GM23248 (cell line): Measurements from ENCODE around the gene PSME4. TPM values are rescaled to one million over a fixed set of nuclear protein-coding genes. Genes with fewer than 3 reads are reported as not detected.
A peak's percentile ranks its signal among the peaks of the same experiment; 100 is the strongest.

Experiments used
- DNase-seq: peaks from one replicate; pipeline ENCODE4 v3.0.0-alpha.2; 2015
- H2AFZ ChIP-seq: fragments of 200-600 bp; sonication (generic); 2 replicates; pipeline ENCODE4 v1.6.1; 2016; ENCODE audit warnings: antibody characterized with exemption
- H3F3A ChIP-seq: fragments of 200-600 bp; sonication (generic); 2 replicates; pipeline ENCODE4 v1.6.1; 2016; ENCODE audit warnings: mild to moderate bottlenecking, antibody characterized with exemption, mixed run types; ENCODE audit not compliant: insufficient read depth
- H3K27ac ChIP-seq: fragments of 200-600 bp; sonication (generic); 2 replicates; pipeline ENCODE4 v1.5.1; 2016; ENCODE audit warnings: mild to moderate bottlenecking
- H3K27me3 ChIP-seq: fragments of 200-600 bp; sonication (generic); replicated peaks from 2 replicates; pipeline ENCODE4 v1.6.1; 2016; ENCODE audit warnings: mild to moderate bottlenecking; ENCODE audit not compliant: insufficient read depth
- H3K36me3 ChIP-seq: fragments of 200-600 bp; sonication (generic); 2 replicates; pipeline ENCODE4 v1.6.1; 2016; ENCODE audit warnings: low read depth, mild to moderate bottlenecking
- H3K4me1 ChIP-seq: fragments of 200-600 bp; sonication (generic); 2 replicates; pipeline ENCODE4 v1.6.1; 2016; ENCODE audit warnings: mild to moderate bottlenecking; ENCODE audit not compliant: insufficient read depth
- H3K4me2 ChIP-seq: fragments of 200-600 bp; sonication (generic); one replicate; pipeline ENCODE4 v1.6.1; 2016; ENCODE audit warnings: mild to moderate bottlenecking; ENCODE audit not compliant: unreplicated experiment
- H3K4me3 ChIP-seq: fragments of 200-600 bp; sonication (generic); 2 replicates; pipeline ENCODE4 v1.5.1; 2016; ENCODE audit warnings: mild to moderate bottlenecking
- H3K79me2 ChIP-seq: fragments of 200-600 bp; sonication (generic); 2 replicates; pipeline ENCODE4 v1.6.1; 2016; ENCODE audit warnings: mild to moderate bottlenecking; ENCODE audit not compliant: insufficient read depth
- H3K9ac ChIP-seq: fragments of 200-600 bp; sonication (generic); 2 replicates; pipeline ENCODE4 v1.6.1; 2016; ENCODE audit warnings: mild to moderate bottlenecking
- H3K9me2 ChIP-seq: fragments of 200-600 bp; sonication (generic); 2 replicates; pipeline ENCODE4 v1.6.1; 2016; ENCODE audit warnings: mixed run types, mild to moderate bottlenecking, moderate library complexity; ENCODE audit not compliant: insufficient read depth
- H3K9me3 ChIP-seq: fragments of 200-600 bp; sonication (generic); one replicate; pipeline ENCODE4 v1.6.1; 2017; ENCODE audit warnings: low read depth
- H4K20me1 ChIP-seq: fragments of 200-600 bp; sonication (generic); 2 replicates; pipeline ENCODE4 v1.6.0; 2016; ENCODE audit not compliant: insufficient read depth
- EZH2 ChIP-seq: fragments of 200-600 bp; sonication (generic); IDR thresholded peaks from 2 replicates; pipeline ENCODE4 v1.6.1; 2018; ENCODE audit warnings: antibody characterized with exemption, mild to moderate bottlenecking; ENCODE audit not compliant: insufficient read depth, poor library complexity, severe bottlenecking
- EZH2phosphoT487 ChIP-seq: fragments of 200-600 bp; sonication (generic); IDR thresholded peaks from 2 replicates; pipeline ENCODE4 v1.6.1; 2018; ENCODE audit warnings: antibody characterized with exemption, moderate library complexity, mild to moderate bottlenecking, low read depth; ENCODE audit not compliant: insufficient read depth
- WGBS, 2 experiments: methylation state at CpG; one replicate each; pipeline ENCODE4 v1.1.6; 2015 to 2017; ENCODE audit warnings: low lambda C conversion rate in 2 of 2, low coverage in 1 of 2; ENCODE audit errors: missing lambda C conversion rate in 2 of 2; 5-methylcytosine and 5-hydroxymethylcytosine counted together
- in situ Hi-C: fragments of 300-500 bp; cut with MboI; formaldehyde crosslinking; loops from 2 replicates; pipeline ENCODE4 v1.15.0; 2020
- polyA plus RNA-seq: library from polyadenylated mRNA; unstranded; fragments of >200 nt; fragmentation: Nextera tagmentation; extraction: Ambion mirVana; gene quantifications from 2 replicates; pipeline ENCODE4 v1.2.1, GENCODE V29; 2016
- total RNA-seq: library from RNA; depleted of rRNA; stranded (reverse); fragments of >200 nt; shearing (Covaris generic); gene quantifications from 2 replicates; pipeline ENCODE4 v1.2.3, GENCODE V29; 2014

PSME4 gene
- total and polyA plus RNA-seq, 2 experiments from 2014 or later = 16.2 to 29.3 TPM

DNA sequence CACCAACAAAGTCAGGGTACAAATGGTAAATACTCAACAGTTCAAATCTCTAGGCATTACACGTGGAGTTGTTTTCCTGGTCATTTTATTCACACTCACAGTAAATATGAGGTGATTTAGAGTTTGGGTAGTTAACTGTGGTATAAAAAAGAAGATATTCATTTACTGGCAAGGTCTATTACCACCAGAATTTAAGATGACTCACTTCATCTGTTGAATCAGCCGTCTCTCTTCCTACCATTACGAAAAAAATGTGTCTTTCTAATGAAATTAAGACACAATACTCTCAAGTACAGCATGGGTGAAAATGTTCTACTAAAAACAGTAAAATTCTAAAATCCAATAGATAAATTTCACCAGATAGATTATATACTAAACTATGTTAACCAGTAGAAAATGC, 90.0 kb downstream of the PSME4 start:
- Histone ChIP-seq H3K4me3 (no peak overlapping the region), H3F3A (peaks cover 39% of the 10 kb centered on the region), H3K36me3 (peaks cover 42% of the 10 kb centered on the region), H3K79me2 (peaks cover 34% of the 10 kb centered on the region), H4K20me1 (no peaks in the 10 kb centered on the region), H3K27ac (peak overlapping the region; percentile 71), H3K9me3 (no peaks in the 10 kb centered on the region), H3K4me1 (peaks cover 28% of the 10 kb centered on the region), H3K4me2 (peak overlapping the region; percentile 53), H3K27me3 (no peaks in the 10 kb centered on the region), H3K9ac (no peak overlapping the region), H3K9me2 (no peaks in the 10 kb centered on the region; the same call in 1 of the 2 replicates), H2AFZ (no peak overlapping the region)
- in situ Hi-C loops = no loop called here
- DNase-seq = peak; percentile 87
- TF ChIP-seq EZH2phosphoT487 (no peak), EZH2 (no peak)
- WGBS, 2 experiments = 6 to 7% methylated on average over 3 of the region's 3 CpGs

DNA sequence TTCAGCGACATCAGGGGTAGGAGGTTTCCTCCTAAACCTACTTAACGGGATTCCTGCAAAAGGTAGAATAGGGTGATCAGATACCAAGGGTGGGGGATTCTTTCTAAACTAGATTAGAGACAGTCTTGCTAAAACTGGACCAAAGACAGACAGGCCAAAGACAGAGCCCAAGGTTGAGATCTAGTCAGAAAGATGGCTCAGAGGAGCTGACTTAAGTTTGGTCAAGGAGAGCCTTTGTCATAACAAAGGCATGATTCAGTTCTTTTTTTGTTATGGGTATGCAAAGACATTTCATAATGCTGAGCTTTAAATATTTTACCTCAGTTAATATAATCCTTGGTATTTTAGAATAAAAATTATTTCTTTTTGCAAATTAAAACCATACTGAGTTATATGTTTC, 93.2 kb downstream of the PSME4 start:
- TF ChIP-seq EZH2phosphoT487 (no peak), EZH2 (no peak)
- Histone ChIP-seq H3K79me2 (peaks cover 30% of the 10 kb centered on the region), H3K9me3 (no peaks in the 10 kb centered on the region), H3K4me3 (no peak overlapping the region), H3K4me2 (no peak overlapping the region), H3K27ac (peak overlapping the region; percentile 49), H3K9me2 (no peaks in the 10 kb centered on the region), H3F3A (peaks cover 30% of the 10 kb centered on the region), H3K9ac (no peak overlapping the region), H3K36me3 (peaks cover 40% of the 10 kb centered on the region), H3K27me3 (no peaks in the 10 kb centered on the region), H3K4me1 (peaks cover 28% of the 10 kb centered on the region), H2AFZ (no peak overlapping the region), H4K20me1 (no peaks in the 10 kb centered on the region)
- in situ Hi-C loops = no loop called here
- DNase-seq = peak; percentile 58
- 96 to 98% methylated on average over 2 of the region's 2 CpGs for WGBS, 2 experiments

DNA sequence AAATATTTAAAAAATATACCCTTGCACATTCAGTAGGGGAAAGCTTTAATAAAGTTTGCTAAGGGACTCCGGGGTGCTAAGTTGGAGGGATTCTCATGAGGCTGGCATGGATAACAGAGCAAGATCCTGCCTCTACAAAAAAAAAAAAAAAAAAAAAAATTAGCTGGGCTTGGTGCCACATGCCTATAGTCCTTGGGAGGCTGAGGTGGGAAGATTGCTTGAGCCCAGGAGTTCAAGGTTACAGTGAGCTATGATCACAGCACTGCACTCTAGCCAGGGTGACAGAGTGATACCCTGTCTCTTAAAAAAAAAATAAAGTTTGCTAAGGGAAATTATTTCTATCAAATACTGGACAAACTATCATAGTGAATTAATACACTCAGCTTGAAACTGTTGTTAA, 93.7 kb downstream of the PSME4 start:
- H3K9me2 ChIP-seq = no peaks in the 10 kb centered on the region
- no peak overlapping the region for H3K4me2 ChIP-seq
- H4K20me1 ChIP-seq = no peaks in the 10 kb centered on the region
- peaks cover 30% of the 10 kb centered on the region for H3K79me2 ChIP-seq
- DNase-seq = no peak
- H3K4me1 ChIP-seq = peaks cover 28% of the 10 kb centered on the region
- H3F3A ChIP-seq = peaks cover 26% of the 10 kb centered on the region
- H3K9me3 ChIP-seq = no peaks in the 10 kb centered on the region
- WGBS, 2 experiments = 100% methylated on average over 1 of the region's 1 CpG
- H3K27ac ChIP-seq = peak overlapping the region; percentile 49
- peaks cover 40% of the 10 kb centered on the region for H3K36me3 ChIP-seq
- no peak overlapping the region for H3K9ac ChIP-seq
- in situ Hi-C loops = no loop called here
- TF ChIP-seq EZH2phosphoT487 = no peak
- no peak for TF ChIP-seq EZH2
- no peaks in the 10 kb centered on the region for H3K27me3 ChIP-seq
- no peak overlapping the region for H2AFZ ChIP-seq
- no peak overlapping the region for H3K4me3 ChIP-seq

DNA sequence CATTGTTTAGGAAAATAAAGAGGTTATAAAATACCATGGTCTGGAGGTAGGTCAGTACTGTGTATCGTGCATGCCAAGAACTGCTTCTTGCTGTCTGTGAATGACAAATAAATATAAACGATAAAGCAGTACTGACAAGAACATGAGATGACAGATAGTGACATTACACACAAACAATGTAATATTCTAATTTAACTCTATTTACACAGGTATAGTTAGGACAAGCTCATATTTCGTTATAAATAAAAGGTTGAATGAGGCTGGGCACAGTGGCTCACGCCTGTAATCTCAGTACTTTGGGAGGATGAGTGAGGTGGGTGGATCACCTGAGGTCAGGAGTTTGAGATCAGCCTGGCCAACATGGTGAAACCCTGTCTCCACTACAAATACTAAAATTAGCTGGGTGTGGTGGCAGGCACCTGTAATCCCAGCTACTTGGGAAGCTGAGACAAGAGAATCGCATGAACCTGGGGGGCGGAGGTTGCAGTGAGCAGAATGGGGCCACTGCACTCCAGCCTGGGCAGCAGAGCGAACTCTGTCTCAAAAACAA, 96.3 kb downstream of the PSME4 start:
- in situ Hi-C loops = no loop called here
- no peak overlapping the region for H2AFZ ChIP-seq
- no peaks in the 10 kb centered on the region for H3K9me3 ChIP-seq
- H3K36me3 ChIP-seq = peaks cover 55% of the 10 kb centered on the region
- H3K4me3 ChIP-seq = no peak overlapping the region
- DNase-seq = no peak
- no peaks in the 10 kb centered on the region for H4K20me1 ChIP-seq
- 91 to 95% methylated on average over 7 of the region's 7 CpGs for WGBS, 2 experiments
- no peak overlapping the region for H3K9ac ChIP-seq
- no peak for TF ChIP-seq EZH2
- TF ChIP-seq EZH2phosphoT487 = no peak
- no peak overlapping the region for H3K4me2 ChIP-seq
- H3K27ac ChIP-seq = no peak overlapping the region
- H3K4me1 ChIP-seq = peaks cover 13% of the 10 kb centered on the region
- peaks cover 4% of the 10 kb centered on the region; the same call in 1 of the 2 replicates for H3F3A ChIP-seq
- no peaks in the 10 kb centered on the region for H3K27me3 ChIP-seq
- H3K79me2 ChIP-seq = peaks cover 20% of the 10 kb centered on the region
- H3K9me2 ChIP-seq = no peaks in the 10 kb centered on the region

DNA sequence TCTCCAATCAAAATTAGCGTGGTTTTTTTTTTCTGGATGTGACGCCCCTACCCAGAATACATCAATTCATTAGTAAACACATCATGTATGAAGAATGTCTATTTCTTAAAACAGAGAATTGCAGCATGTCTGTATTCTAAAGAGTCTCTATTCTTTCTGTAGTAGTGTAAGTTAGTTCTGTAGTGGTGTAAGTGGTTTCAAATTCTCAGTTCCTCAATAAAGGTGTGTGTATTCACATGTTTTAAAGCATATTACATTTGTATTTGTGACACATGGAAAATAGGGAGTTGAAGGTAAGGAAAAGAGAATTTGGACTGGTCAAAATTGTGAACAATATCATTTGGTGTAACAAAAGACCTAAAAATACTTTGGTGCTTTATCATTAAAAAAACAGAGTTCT, 103.0 kb downstream of the PSME4 start:
- no peaks in the 10 kb centered on the region for H3K4me1 ChIP-seq
- no peaks in the 10 kb centered on the region for H3K9me2 ChIP-seq
- no peak overlapping the region for H3K4me2 ChIP-seq
- in situ Hi-C loops = no loop called here
- no peaks in the 10 kb centered on the region for H3K9me3 ChIP-seq
- DNase-seq = no peak
- 96 to 100% methylated on average over 2 of the region's 2 CpGs for WGBS, 2 experiments
- no peak for TF ChIP-seq EZH2
- TF ChIP-seq EZH2phosphoT487 = no peak
- H3F3A ChIP-seq = peaks cover 22% of the 10 kb centered on the region; the same call in 1 of the 2 replicates
- H4K20me1 ChIP-seq = no peaks in the 10 kb centered on the region
- H3K27me3 ChIP-seq = no peaks in the 10 kb centered on the region
- no peak overlapping the region for H3K27ac ChIP-seq
- H3K36me3 ChIP-seq = peaks cover 61% of the 10 kb centered on the region
- H3K79me2 ChIP-seq = no peaks in the 10 kb centered on the region
- H2AFZ ChIP-seq = no peak overlapping the region
- no peak overlapping the region for H3K4me3 ChIP-seq
- H3K9ac ChIP-seq = no peak overlapping the region
